ENCODE results near the gene COQ2. TPM values are rescaled to one million over a fixed set of nuclear protein-coding genes. Genes with fewer than 3 reads are reported as not detected.

Gene COQ2
- total RNA-seq, 1 experiment from 2014 or later, result 15.3 TPM

GRCh38 chr4:83316459-83317165, 32.0 kb upstream of the COQ2 start:
- no peaks in the 10 kb centered on the region for H3K27me3 ChIP-seq (replicated peaks; ENCODE audit: insufficient read depth, low read depth, low read length, poor library complexity)
- DNase-seq (ENCODE audit: low spot score), result no peak
- ChIA-PET CTCF (no interaction called here), POLR2A (ENCODE audit: low non-redundant PET) (no interaction called here)
- no peak overlapping the region for H3K27ac ChIP-seq (ENCODE audit: low read depth, low read length, poor library complexity, severe bottlenecking)
- H3K4me1 ChIP-seq (ENCODE audit: insufficient read depth, low read length, poor library complexity, severe bottlenecking), result no peaks in the 10 kb centered on the region
- BruUV-seq (replicated peaks), result no TSS peak
- intact Hi-C loops (cut with micrococcal nuclease; ENCODE audit: unreplicated experiment), result no loop called here
- H3K36me3 ChIP-seq (ENCODE audit: insufficient read depth, low read length, poor library complexity, severe bottlenecking), result no peaks in the 10 kb centered on the region
- TF ChIP-seq EZH2 (IDR thresholded peaks at IDR 0.05; ENCODE audit: borderline replicate concordance, low read depth, low read length, poor library complexity, severe bottlenecking), result no peak
- no peak for TF ChIP-seq CTCF (conservative IDR thresholded peaks at IDR 0.05; ENCODE audit: low read depth, low read length)
- no peaks in the 10 kb centered on the region for H3K9me3 ChIP-seq (ENCODE audit: low read depth, low read length, poor library complexity, severe bottlenecking)
- H3K4me3 ChIP-seq (ENCODE audit: low read depth, low read length, poor library complexity, severe bottlenecking), result no peak overlapping the region

- no TSS peak for BruUV-seq (replicated peaks)
- ChIA-PET POLR2A (ENCODE audit: low non-redundant PET) (no interaction called here), CTCF (no interaction called here)
- Histone ChIP-seq H3K27me3 (replicated peaks; ENCODE audit: insufficient read depth, low read depth, low read length, poor library complexity) (no peaks in the 10 kb centered on the region), H3K4me3 (ENCODE audit: low read depth, low read length, poor library complexity, severe bottlenecking) (no peak overlapping the region), H3K9me3 (ENCODE audit: low read depth, low read length, poor library complexity, severe bottlenecking) (no peaks in the 10 kb centered on the region), H3K36me3 (ENCODE audit: insufficient read depth, low read length, poor library complexity, severe bottlenecking) (no peaks in the 10 kb centered on the region), H3K4me1 (ENCODE audit: insufficient read depth, low read length, poor library complexity, severe bottlenecking) (no peaks in the 10 kb centered on the region), H3K27ac (ENCODE audit: low read depth, low read length, poor library complexity, severe bottlenecking) (no peak overlapping the region)
- intact Hi-C loops (cut with micrococcal nuclease; ENCODE audit: unreplicated experiment), result no loop called here
- no peak for TF ChIP-seq EZH2 (IDR thresholded peaks at IDR 0.05; ENCODE audit: borderline replicate concordance, low read depth, low read length, poor library complexity, severe bottlenecking)
- no peak for TF ChIP-seq CTCF (conservative IDR thresholded peaks at IDR 0.05; ENCODE audit: low read depth, low read length)
- DNase-seq (ENCODE audit: low spot score), result no peak
Measured at GRCh38 chr4:83315341-83315870, 30.8 kb upstream of the COQ2 start.

GRCh38 chr4:83308672-83309071, 24.1 kb upstream of the COQ2 start:
- Histone ChIP-seq H3K4me1 (ENCODE audit: insufficient read depth, low read length, poor library complexity, severe bottlenecking) (no peaks in the 10 kb centered on the region), H3K27ac (ENCODE audit: low read depth, low read length, poor library complexity, severe bottlenecking) (no peak overlapping the region), H3K27me3 (replicated peaks; ENCODE audit: insufficient read depth, low read depth, low read length, poor library complexity) (no peaks in the 10 kb centered on the region), H3K36me3 (ENCODE audit: insufficient read depth, low read length, poor library complexity, severe bottlenecking) (no peaks in the 10 kb centered on the region), H3K4me3 (ENCODE audit: low read depth, low read length, poor library complexity, severe bottlenecking) (no peak overlapping the region), H3K9me3 (ENCODE audit: low read depth, low read length, poor library complexity, severe bottlenecking) (no peaks in the 10 kb centered on the region)
- BruUV-seq (replicated peaks), result no TSS peak
- intact Hi-C loops (cut with micrococcal nuclease; ENCODE audit: unreplicated experiment), result no loop called here
- no peak for DNase-seq (ENCODE audit: low spot score)
- TF ChIP-seq EZH2 (IDR thresholded peaks at IDR 0.05; ENCODE audit: borderline replicate concordance, low read depth, low read length, poor library complexity, severe bottlenecking) (no peak), CTCF (conservative IDR thresholded peaks at IDR 0.05; ENCODE audit: low read depth, low read length) (no peak)
- ChIA-PET CTCF (no interaction called here), POLR2A (ENCODE audit: low non-redundant PET) (no interaction called here)

All from A673 (cell line).